GM19468 (cell line): Measurements from ENCODE around the gene JAZF1.

Source experiments
- ATAC-seq: cut with Tn5 transposase; IDR thresholded peaks from one replicate; pipeline ENCODE4 v1.9.1; 2021; ENCODE audit warnings: mild to moderate bottlenecking, moderate library complexity, moderate number of reproducible peaks; ENCODE audit not compliant: unreplicated experiment; ENCODE audit errors: extremely low read depth

The JAZF1 gene

DNA sequence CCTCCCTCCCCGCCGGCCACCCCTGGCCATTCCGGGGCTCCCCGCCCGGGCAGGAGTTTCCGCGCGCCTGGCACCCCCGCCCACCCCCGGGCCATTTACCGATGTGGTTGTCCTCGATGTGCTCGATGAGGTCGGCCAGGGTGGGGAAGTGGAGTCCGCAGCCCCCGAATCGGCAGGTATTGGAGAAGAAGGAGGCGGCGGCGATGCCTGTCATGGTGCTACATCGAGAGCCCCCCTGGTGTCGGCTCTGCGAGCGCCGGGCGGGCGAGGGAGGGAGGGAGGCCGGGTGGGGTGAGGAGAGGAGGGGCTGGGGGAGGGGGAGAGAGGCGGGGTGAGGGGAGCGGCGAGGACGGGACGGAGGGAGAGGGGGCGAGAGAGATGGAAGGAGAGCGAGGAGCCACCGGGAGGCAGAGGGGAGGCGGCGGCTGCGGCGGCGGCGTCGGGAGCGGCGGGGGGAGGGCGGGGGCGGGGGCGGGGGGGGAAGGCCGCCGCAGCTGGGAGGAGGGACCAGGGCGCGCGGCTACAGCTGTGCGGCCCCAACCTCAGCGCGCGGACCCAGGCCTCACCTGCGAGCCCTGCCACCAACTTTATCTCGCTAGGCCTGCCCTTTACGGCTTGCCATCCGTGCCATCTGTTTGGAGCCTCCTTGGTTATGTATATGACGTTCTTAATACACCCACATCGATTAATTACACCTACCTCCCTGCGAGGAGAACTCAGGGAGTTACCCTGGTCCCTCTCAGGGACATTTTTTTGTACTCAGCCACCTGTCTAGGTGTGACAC is at the start of gene JAZF1:
JAZF1 (minus strand) TSS at position 432 of the 784 bp plus-strand sequence.
- no peak for ATAC-seq

DNA sequence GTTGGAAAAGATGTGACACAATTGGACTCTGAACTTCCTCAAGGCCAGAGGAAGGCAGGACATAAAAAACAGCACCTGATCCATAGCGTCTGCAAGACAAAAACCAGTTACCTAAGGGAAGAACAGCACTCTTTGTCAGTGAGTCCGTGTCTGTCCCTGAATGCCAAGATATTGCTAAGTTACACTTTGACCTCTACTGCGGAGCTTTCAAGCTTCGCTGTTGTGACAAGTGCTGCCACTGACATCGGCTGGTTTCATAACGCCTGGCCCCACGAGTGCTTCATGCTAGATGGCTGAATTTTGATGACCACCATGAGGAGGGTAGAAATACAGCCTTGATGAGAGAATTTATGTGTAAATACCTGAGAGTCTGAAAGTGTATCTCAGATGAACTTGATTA is 49.7 kb upstream of the JAZF1 start:
- ATAC-seq = no peak

DNA sequence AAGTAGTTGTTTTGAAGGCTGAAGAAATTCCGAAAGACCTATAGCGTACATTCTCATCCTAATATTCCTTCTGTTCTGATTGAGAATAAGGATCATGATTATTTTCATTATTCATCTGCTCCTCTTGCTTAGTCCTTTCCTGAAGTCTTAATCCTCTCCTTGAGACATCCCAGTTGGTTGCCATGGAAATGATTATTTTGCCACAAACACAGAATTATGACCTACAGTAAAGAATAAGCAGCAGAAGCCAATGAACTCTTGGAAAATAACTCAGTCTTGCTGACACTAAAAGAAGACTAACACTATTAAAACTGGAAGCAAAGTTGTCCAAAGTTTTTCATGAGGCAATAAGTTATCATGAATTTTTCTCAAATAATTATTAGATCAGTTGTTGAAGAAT is 47.8 kb upstream of the JAZF1 start:
- ATAC-seq = no peak

DNA sequence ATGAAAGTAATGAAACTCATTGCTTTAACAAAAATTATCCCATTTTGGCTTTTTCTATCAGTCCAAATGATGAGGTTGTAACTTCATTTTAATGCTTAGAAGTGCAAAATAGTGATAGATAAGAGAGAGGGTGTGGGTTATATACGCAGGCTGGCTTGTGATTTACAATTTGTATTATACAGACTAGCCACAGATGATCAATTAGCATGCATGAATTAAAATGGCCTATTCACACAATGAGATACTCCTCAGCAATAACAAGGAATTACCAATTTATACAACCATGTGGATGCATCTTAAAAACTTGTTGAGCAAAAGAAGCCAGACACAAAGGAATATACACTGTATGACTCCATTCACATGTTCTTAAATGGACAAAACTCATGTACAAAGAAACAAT is 45.4 kb upstream of the JAZF1 start:
- no peak for ATAC-seq

DNA sequence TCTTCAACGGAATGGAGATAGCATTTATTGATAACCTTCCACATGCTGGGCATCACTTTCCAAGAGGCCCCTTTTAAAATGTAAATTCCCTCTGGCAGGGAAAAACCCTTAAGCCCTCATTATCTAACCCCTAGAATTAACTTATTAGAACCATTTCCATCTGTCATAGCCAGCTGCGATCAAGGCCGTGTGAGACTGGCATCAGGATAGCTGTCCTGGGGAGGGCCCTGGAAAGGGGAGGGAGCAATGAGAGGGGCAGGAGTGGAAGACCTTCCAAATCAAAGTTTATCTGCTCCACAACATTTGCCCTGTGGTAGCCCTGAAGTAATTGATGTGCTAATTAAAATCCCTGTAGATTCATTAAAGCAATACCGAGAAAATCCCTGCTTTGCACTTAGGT is 45.0 kb upstream of the JAZF1 start:
- ATAC-seq = no peak

DNA sequence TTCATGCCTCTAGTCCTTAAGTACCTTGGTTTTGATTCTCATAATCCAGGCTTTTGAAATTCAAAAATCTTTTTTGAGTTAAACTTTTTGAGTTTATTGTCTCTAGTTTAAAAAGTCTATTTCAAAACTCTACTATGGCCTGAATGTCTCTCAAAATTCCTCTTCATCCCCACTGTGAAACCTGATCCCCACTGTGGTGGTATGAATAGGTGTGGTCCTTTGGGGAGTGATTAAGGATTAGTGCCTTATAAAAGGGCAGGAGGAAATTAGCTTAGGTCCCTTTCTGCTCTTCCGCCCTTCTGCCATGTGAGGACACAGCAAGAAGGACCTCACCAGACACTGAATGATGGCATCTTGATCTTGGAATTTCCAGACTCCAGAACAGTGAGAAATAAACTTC is 44.1 kb upstream of the JAZF1 start:
- no peak for ATAC-seq

DNA sequence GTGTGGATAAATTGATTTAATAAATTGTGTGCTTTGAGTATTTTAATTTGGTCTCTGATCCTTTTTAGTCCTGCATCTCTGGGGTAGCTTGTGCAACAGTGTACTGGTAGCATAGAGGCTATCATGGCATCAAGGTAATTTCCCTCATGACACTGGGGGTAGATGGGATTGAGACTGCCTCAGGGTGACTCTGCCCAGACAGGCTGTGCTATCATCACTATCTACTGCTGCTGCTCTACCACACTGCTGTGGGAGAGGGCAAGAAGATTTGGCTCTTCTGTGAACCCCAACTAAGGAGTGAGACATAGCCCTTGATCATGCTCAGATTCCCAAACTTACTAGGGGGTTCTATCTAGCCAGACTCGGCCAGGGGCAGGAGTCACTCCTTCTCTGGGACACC is 43.6 kb upstream of the JAZF1 start:
- no peak for ATAC-seq

DNA sequence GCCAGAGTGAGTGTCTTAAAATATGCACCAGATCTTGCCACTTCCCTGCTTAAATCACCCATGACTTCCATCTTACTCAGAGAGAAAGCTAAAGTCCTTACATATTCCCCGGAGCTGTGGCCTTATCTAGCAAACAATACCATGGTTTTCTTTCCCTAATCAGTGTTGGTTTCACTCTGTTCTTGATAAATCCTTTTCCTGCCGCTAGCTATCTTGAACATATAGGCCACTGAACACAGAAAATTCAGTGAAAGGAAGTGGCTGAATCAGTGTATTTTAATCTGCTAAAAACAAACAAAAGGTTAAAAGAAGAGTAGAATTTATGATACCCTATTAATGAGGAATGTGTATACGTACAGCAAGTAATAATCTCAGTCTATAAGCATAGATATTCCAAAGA is 42.0 kb upstream of the JAZF1 start:
- ATAC-seq = no peak

DNA sequence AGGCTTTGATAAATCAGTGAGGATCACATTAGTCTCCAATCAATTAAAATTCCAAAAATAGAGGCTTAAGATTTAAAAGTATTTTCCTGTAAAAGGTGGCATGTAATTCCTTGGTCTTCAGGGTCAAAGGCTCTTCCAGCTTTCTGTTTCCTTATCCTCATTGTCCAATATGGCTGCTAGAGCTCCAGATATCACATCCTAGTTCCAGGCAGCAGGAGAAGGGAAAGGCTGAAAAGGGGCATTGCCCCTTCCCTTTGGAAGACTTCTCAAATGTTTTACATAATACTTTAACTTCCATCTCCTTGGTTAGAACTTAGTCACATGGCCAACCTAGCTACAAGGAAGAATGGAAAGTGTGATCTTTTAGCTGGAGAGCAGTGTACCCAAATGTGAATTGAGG is 39.2 kb upstream of the JAZF1 start:
- ATAC-seq = no peak

DNA sequence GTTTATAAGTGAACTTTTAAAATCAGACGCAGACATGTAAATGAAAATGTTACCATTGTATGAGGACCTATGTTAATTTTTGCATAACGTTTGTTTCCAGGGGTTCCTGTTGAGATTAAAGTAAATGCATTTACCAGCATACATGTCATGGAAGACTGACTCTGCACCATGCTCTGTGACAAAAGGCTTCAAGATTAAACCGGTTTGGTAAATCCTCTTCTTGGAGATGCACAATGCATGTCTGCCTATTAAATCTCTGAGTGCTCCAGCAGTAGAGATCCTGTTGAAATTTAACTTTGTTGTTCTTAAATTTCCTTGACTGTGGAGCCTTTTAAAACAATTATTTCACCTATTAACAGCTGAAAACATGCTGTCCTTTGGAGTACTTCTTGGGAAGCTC is 36.5 kb upstream of the JAZF1 start:
- ATAC-seq = no peak

DNA sequence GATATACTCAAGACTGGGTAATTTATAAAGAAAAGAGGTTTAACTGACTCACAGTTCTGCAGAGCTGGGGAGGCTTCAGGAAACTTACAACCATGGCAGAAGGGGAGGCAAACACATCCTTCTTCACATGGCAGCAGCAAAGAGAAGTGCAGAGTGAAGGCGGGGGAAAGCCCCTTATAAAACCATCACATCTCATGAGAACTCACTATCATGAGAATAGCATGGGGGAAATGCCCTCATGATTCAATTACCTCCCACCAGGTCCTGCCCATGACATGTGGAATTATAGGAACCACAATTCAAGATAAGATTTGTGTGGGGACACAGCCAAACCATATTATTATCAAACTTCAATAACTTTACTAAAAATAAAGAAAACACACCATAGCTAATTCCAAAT is 30.4 kb upstream of the JAZF1 start:
- no peak for ATAC-seq

DNA sequence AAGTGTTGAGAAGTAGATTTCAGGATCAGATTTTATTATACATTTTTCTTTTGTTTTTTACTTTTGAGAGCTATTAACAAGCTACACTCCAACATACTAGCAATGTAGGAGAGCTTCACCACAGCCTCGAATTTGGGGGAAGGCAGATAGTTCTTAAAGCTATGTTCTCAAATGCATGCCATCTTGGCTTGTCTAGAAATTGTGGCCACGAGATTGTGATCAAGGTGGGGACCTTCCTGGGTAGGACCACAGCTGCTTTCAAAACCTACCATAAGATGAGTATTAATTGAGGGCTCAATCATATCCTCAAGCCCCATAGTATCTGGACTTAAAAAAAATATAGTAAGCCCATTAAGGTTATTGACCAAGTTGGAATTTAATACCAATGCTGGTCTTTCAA is 27.9 kb upstream of the JAZF1 start:
- no peak for ATAC-seq

DNA sequence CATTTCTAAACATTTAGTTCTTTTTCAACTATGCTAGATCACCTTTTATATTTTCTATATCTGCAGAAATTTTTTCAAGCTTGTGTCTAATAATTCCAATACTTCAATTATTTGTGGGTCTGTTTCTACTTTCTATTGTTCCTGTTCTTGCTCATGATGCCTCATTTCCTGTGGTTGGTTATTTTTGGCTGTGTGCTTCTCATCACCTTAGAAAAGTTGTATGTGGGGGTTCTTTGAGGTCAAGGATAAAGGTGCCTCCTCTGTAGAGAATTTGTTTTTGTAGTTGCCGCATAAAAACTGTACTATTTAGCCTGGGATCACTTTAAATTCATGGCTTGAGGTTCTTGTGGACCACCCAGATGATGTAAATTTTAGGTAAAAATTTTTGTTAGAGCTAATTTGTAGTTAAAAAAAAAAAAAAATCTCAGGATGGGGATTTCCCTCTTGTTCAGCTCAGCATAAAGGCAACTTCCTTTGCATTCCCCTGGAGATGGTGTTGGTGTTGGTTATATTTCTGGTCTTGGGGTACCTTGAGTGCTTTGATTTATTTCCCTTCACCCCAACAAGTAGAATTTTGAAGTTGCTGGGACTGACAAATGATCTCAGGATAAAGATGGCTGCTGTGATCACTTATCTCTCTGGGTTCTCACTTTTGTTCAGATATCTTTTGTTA is 27.0 kb upstream of the JAZF1 start:
- ATAC-seq = no peak

DNA sequence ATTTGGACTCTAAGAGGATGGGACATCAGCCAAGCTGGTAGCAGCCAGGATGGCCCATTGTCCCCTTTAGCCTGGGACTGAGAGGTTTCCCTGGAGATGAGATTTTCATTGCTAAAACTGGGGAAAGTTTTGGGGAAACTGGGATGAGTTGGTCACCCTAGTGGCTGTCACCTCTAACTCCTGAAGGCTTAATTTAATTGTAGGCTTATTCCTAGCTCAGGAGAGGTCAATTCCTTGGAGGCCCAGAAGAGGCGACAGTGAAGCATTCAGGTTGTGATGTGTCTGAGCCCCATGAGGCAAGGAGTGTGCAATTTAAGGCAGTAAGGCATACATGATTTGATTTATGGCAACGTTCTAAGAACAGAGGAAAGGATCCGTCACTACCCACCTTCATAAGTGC is 24.9 kb upstream of the JAZF1 start:
- no peak for ATAC-seq

DNA sequence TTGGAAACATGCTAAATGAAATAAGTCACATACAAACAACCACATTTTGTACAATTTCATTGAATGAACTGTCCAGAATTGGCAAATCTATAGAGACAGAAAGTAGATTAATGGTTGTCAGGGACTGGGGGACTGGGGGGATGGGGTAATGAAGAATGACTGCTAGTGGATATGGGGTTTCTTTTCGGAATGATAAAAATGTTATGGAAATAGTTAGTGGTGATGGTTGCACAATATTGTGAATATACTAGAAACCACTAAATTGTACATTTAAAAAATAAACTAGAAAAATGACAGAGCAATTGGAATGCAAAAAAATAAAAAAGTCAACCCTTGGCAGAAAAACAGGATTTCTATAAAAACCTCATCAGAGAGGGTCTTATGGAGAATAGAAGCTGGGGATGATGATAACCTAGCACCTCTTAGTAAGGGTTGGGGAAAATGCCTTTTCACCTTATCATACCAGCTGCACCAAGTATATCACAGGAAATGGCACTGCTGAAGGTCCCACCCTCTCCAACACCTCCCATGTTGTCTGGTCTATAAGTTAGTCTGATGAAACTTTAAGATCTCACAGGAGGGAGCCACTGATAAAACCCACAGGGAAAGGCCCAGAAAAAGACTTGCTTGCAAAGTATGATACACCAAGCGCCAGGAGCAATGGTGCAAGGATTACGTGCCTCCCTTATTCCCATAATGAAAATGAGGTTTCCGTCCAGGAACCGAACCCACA is 23.1 kb upstream of the JAZF1 start:
- no peak for ATAC-seq

DNA sequence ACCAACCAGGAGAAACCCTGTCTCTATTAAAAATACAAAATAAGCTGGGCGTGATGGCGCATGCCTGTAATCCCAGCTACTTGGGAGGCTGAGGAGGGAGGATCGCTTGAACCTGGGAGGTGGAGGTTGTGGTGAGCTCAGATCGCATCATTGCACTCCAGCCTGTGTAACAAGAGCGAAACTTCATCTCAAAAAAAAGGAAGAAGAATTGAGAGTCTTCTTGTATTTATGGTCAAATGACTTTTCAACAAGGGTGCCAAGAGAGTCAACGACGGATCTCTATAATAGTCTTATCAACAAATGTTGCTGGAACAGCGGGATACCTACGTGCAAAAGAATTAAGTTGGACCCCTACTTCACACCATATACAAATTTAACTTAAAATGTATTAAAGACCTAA is 21.6 kb upstream of the JAZF1 start:
- no peak for ATAC-seq

DNA sequence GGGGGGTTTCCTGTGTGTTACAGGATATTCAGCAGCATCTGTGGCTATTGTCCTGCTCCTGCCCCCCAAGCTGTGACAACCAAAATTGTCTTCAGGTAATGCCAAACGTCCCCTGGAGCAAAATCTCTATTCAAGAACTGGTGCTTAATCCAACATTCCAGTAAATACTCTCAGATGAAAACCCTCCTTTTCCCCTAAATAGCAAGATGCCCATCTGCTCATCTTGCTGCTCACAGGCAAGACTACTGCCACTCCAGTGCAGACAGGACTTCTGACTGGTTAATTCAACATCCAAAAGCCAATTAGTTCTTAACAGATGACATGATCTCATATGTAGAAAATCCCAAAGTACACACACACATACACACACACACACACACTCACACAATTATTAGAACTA is 20.5 kb upstream of the JAZF1 start:
- ATAC-seq = no peak

DNA sequence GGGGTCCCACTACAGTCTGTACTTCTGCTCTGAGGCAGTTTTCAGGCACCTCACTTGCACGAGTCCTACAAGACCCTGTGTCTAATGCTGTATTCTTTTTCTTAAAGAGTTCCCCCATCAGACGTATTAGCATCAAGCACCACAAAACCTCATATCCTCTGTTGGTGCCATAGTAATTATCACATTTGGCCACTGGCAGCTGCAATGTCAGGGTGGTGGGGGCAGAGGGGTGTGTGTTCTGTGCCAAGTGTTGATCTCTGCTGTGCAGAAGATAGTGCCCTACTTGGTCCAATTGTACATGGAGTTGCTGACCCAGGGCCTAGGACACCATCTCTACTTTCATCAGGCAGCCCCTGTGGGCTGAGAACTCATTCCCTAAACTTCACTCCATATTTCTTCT is 20.0 kb upstream of the JAZF1 start:
- ATAC-seq = no peak

DNA sequence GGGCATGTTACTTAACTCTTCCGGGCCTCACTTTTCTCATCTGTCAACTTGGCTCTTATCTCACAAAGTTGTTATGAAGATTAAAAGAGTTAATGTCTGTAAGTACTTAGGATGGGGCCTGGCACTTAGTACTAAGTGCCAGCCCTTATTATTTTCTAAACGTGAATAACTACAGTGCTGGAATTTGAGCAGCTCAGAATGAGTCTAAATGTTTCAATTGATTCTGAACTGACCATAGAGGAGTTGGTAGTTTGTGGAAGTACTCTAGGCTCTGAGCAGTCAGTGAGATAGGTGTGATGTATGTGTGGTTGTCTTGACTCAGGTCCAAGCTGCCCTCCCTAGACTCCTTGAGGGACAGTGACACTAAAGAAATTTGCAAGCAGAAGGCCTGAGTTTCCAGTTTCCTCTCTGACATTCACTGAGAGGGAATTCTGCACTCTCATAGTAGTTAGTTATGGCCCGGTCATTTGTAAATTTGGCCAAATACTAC is 18.5 kb upstream of the JAZF1 start:
- no peak for ATAC-seq

DNA sequence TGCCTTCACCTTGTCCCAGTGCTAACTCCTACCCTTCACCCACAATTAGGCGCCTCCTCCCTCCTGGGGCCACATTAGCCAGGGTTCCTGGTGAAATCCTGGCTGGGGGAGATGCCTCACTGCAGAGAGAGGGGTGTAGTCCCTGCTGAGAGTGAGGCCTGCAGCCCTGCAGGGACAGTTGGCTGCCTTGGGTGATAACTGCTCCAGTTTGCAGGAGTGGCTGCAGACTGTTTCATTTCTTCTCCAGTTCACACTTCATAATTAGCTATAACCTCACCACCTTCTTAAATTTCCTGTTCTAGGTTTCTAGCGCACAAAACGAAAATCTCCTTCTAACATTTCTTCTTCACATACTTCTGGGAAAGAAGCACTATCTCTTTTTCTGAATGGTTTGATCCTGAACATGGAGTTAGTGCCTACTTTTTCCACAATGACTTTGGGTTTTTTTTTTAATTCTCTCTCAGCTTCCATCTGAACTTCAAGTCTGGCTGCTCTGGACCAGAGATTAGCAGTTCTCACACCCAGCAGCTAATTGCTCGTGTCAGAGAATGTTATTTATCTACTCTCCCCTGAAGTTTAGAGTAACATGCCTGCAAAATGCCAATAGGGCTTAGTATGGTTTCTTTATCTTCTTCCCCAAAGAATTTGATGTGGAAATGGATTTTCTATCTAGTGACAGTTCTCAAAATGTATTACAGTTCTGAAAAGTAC is 15.5 kb upstream of the JAZF1 start:
- ATAC-seq = no peak
